Psoas muscle (tissue), 8 donors: Measurements from ENCODE around the gene SYT9. TPM values are rescaled to one million over a fixed set of nuclear protein-coding genes. Genes with fewer than 3 reads are reported as not detected.

Experiments used
- ATAC-seq, 4 donors: fragments of 200-7000 bp; cut with Tn5 transposase; one replicate each; pipeline ENCODE4 v1.9.1; 2020; ENCODE audit warnings: moderate library complexity in 3 of 4, mild to moderate bottlenecking in 2 of 4
- DNase-seq, 2 donors: peaks; one replicate each; pipeline ENCODE4 v3.0.0-alpha.2; 2020
- H3K27ac ChIP-seq: fragments of 200-600 bp; one replicate; pipeline ENCODE4 v1.8.0; 2022
- H3K27me3 ChIP-seq, 3 donors: fragments of 200-600 bp in 1 of 3; one replicate each; pipeline versions ENCODE4 v1.6.1 to v1.8.0; 2013 to 2022; ENCODE audit warnings: low read length in 2 of 3, mild to moderate bottlenecking in 2 of 3, moderate library complexity in 1 of 3; ENCODE audit not compliant: insufficient read depth in 3 of 3
- H3K36me3 ChIP-seq, 2 donors: fragments of 200-600 bp in 1 of 2; one replicate each; pipeline versions ENCODE4 v1.6.1 to v1.8.0; 2013 to 2022; ENCODE audit warnings: low read depth in 1 of 2, mild to moderate bottlenecking in 1 of 2, moderate library complexity in 1 of 2; ENCODE audit not compliant: insufficient read depth in 1 of 2
- H3K4me1 ChIP-seq: fragments of 200-600 bp; one replicate; pipeline ENCODE4 v1.8.0; 2022
- H3K4me3 ChIP-seq: fragments of 200-600 bp; one replicate; pipeline ENCODE4 v1.8.0; 2022; ENCODE audit warnings: mild to moderate bottlenecking
- H3K9me3 ChIP-seq: fragments of 200-600 bp; one replicate; pipeline ENCODE4 v1.8.0; 2022
- CTCF ChIP-seq: fragments of 200-600 bp; IDR thresholded peaks from one replicate; pipeline ENCODE4 v1.8.0; 2022; ENCODE audit warnings: antibody characterized with exemption
- WGBS, 3 donors: extraction: QIAGEN DNeasy Blood & Tissue Kit; methylation state at CpG; one replicate each; pipeline versions ENCODE4 v1.1.6 to v1.1.7; 2013; 5-methylcytosine and 5-hydroxymethylcytosine counted together
- intact Hi-C, 2 donors: fragments of 100-400 bp; cut with DNase I; formaldehyde crosslinking; loops; one replicate each; pipeline versions ENCODE4 v1.11.0 to v1.14.2; 2022
- polyA plus RNA-seq, 3 donors: library from polyadenylated mRNA; stranded (reverse); fragments of 200-250 nt; gene quantifications; one replicate each; pipeline ENCODE4 v1.2.3, GENCODE V29; 2013
- total RNA-seq, 4 donors: library from RNA; stranded (reverse); fragmentation: NEBNext Ultra II Directional in 2 of 4; extraction: Animal tissue kit (Norgen Biotek cat#: 25700) in 2 of 4; gene quantifications; one replicate each; pipeline versions ENCODE4 v1.2.1 to v1.2.4, GENCODE V29; 2021 to 2023
- donor health status: healthy with polysubstance abuse.
- donor health status: DM: no; HTN: no; CAD: no; lungs with moderate emphysema.
- donor health status: Bipolar disorder and iron deficiency.
- donor health status: healthy.
- donor health status: DM: yes; HTN: yes; CAD: no.
- donor health status: DM: no; HTN: no; CAD: no.
- donor health status: DM: no; HTN: no; CAD: no.
- donor health status: DM: yes; HTN: yes; CAD: no.

Gene SYT9
- total and polyA plus RNA-seq, 7 donors = 0.03 TPM; not detected in 5

GRCh38 chr11:7417328-7417727, 165.6 kb downstream of the SYT9 start:
- H3K36me3 ChIP-seq = no peaks in the 10 kb centered on the region
- H3K9me3 ChIP-seq = no peaks in the 10 kb centered on the region
- H3K4me3 ChIP-seq = no peak overlapping the region
- no peak for DNase-seq
- H3K27me3 ChIP-seq = no peaks in the 10 kb centered on the region
- H3K4me1 ChIP-seq = no peaks in the 10 kb centered on the region
- no peak for ATAC-seq
- intact Hi-C loops = no loop called here
- TF ChIP-seq CTCF = no peak
- H3K27ac ChIP-seq = no peak overlapping the region

- TF ChIP-seq CTCF = no peak
- Histone ChIP-seq H3K27ac (no peak overlapping the region), H3K4me1 (no peaks in the 10 kb centered on the region), H3K36me3 (no peaks in the 10 kb centered on the region), H3K4me3 (no peak overlapping the region), H3K27me3 (no peaks in the 10 kb centered on the region), H3K9me3 (no peaks in the 10 kb centered on the region)
- DNase-seq = no peak
- ATAC-seq = no peak
- 84 to 89% (median 84%) methylated on average over 3 of the region's 3 CpGs for WGBS, 3 donors
- intact Hi-C loops = no loop called here
Measured at GRCh38 chr11:7418061-7418460, 166.4 kb downstream of the SYT9 start.

GRCh38 chr11:7418906-7419305, 167.2 kb downstream of the SYT9 start:
- Histone ChIP-seq H3K27ac (no peak overlapping the region), H3K4me1 (no peaks in the 10 kb centered on the region), H3K27me3 (no peaks in the 10 kb centered on the region), H3K9me3 (no peaks in the 10 kb centered on the region), H3K36me3 (no peaks in the 10 kb centered on the region), H3K4me3 (no peak overlapping the region)
- TF ChIP-seq CTCF = no peak
- WGBS, 3 donors = 32 to 39% (median 36%) methylated on average over 2 of the region's 2 CpGs
- intact Hi-C loops = no loop called here
- ATAC-seq = no peak
- DNase-seq = no peak

GRCh38 chr11:7421136-7421535, 169.4 kb downstream of the SYT9 start:
- Histone ChIP-seq H3K27me3 (no peaks in the 10 kb centered on the region), H3K9me3 (no peaks in the 10 kb centered on the region), H3K4me1 (no peaks in the 10 kb centered on the region), H3K27ac (no peak overlapping the region), H3K36me3 (no peaks in the 10 kb centered on the region), H3K4me3 (no peak overlapping the region)
- intact Hi-C loops = no loop called here
- WGBS, 3 donors = 33 to 83% (median 79%) methylated on average over 1 of the region's 1 CpG
- ATAC-seq (no peak), DNase-seq (no peak)
- no peak for TF ChIP-seq CTCF

- DNase-seq = no peak
- no peaks in the 10 kb centered on the region for H3K4me1 ChIP-seq
- H3K9me3 ChIP-seq = no peaks in the 10 kb centered on the region
- no peak overlapping the region for H3K27ac ChIP-seq
- no peaks in the 10 kb centered on the region for H3K36me3 ChIP-seq
- no peak for TF ChIP-seq CTCF
- no peak overlapping the region for H3K4me3 ChIP-seq
- no peak for ATAC-seq
- no peaks in the 10 kb centered on the region for H3K27me3 ChIP-seq
- intact Hi-C loops = no loop called here
- WGBS, 3 donors = 58 to 70% (median 68%) methylated on average over 5 of the region's 5 CpGs
Measured at GRCh38 chr11:7422544-7423331, 171.0 kb downstream of the SYT9 start.
